WTC11 (cell line): ENCODE data around the gene CRYGS. TPM values are rescaled to one million over a fixed set of nuclear protein-coding genes. Genes with fewer than 3 reads are reported as not detected.

Source experiments
- ATAC-seq: fragments of 200-7000 bp; cut with Tn5 transposase; 2 replicates; pipeline ENCODE4 v1.10.0; 2021; ENCODE audit warnings: mild to moderate bottlenecking, moderate library complexity
- CTCF ChIA-PET: fragments of 300-600 bp; sonication (Branson Sonifier 250); formaldehyde crosslinking; loops from one replicate; lab custom pipeline; 2021; ENCODE audit warnings: antibody characterized with exemption; lab: Charles Lee
- POLR2A ChIA-PET: fragments of 350-600 bp; sonication (Branson Sonifier 250); formaldehyde crosslinking; loops from one replicate; lab custom pipeline; 2021; ENCODE audit warnings: antibody characterized with exemption; lab: Charles Lee
- DNase-seq: peaks from one replicate; pipeline ENCODE4 v3.0.0; 2021; ENCODE audit warnings: low spot score
- H3K27ac Mint-ChIP-seq: 2 replicates; pipeline ENCODE4 v1.8.0; 2021; ENCODE audit warnings: mixed read lengths
- H3K27me3 Mint-ChIP-seq: 2 replicates; pipeline ENCODE4 v1.8.0; 2021; ENCODE audit warnings: low read depth, mild to moderate bottlenecking, moderate library complexity, mixed read lengths
- H3K36me3 Mint-ChIP-seq: 2 replicates; pipeline ENCODE4 v1.8.0; 2021; ENCODE audit warnings: mixed read lengths
- H3K4me1 Mint-ChIP-seq: 2 replicates; pipeline ENCODE4 v1.8.0; 2022; ENCODE audit warnings: mixed read lengths
- H3K4me3 Mint-ChIP-seq: 2 replicates; pipeline ENCODE4 v1.8.0; 2021; ENCODE audit warnings: mild to moderate bottlenecking, moderate library complexity, mixed read lengths
- H3K9me3 Mint-ChIP-seq: 2 replicates; pipeline ENCODE4 v1.8.0; 2021; ENCODE audit warnings: mixed read lengths
- FOXP1 ChIP-seq: sonication (generic); formaldehyde crosslinking; IDR thresholded peaks from 2 replicates; pipeline ENCODE4 v1.8.0; 2022; ENCODE audit warnings: missing genetic modification reagents, mild to moderate bottlenecking, moderate library complexity, borderline replicate concordance
- HMGA2 ChIP-seq: fragments of 250-450 bp; sonication (Bioruptor Pico); IDR thresholded peaks from 2 replicates; pipeline ENCODE4 v1.4.0; 2021; ENCODE audit warnings: mild to moderate bottlenecking, moderate library complexity
- MXD4 ChIP-seq: fragments of 250-450 bp; sonication (Bioruptor Pico); IDR thresholded peaks from 2 replicates; pipeline ENCODE4 v1.8.0; 2021; ENCODE audit warnings: mild to moderate bottlenecking, moderate library complexity, borderline replicate concordance
- NR3C1 ChIP-seq: sonication (generic); formaldehyde crosslinking; conservative IDR thresholded peaks from 2 replicates; pipeline ENCODE4 v1.8.1; 2023; ENCODE audit warnings: low read depth, mild to moderate bottlenecking, missing genetic modification reagents
- RELA ChIP-seq: sonication (generic); formaldehyde crosslinking; IDR thresholded peaks from 2 replicates; pipeline ENCODE4 v1.8.1; 2022; ENCODE audit warnings: missing genetic modification reagents, mild to moderate bottlenecking, borderline replicate concordance
- SMAD4 ChIP-seq: sonication (generic); formaldehyde crosslinking; IDR thresholded peaks from 2 replicates; pipeline ENCODE4 v1.8.0; 2022; ENCODE audit warnings: mild to moderate bottlenecking, missing genetic modification reagents
- STAT6 ChIP-seq: sonication (generic); formaldehyde crosslinking; conservative IDR thresholded peaks from 2 replicates; pipeline ENCODE4 v1.8.1; 2023; ENCODE audit warnings: mild to moderate bottlenecking, low read depth, missing genetic modification reagents, moderate library complexity
- ZNF121 ChIP-seq: sonication (generic); formaldehyde crosslinking; IDR thresholded peaks from 2 replicates; pipeline ENCODE4 v1.8.0; 2023; ENCODE audit warnings: missing genetic modification reagents
- ZNF263 ChIP-seq: sonication (generic); formaldehyde crosslinking; IDR thresholded peaks from 2 replicates; pipeline ENCODE4 v1.8.1; 2022; ENCODE audit warnings: low read depth, mild to moderate bottlenecking, moderate library complexity, missing genetic modification reagents
- ZNF532 ChIP-seq: fragments of 250-450 bp; sonication (Bioruptor Pico); IDR thresholded peaks from 2 replicates; pipeline ENCODE4 v1.9.0; 2021; ENCODE audit warnings: mild to moderate bottlenecking, borderline replicate concordance
- ZNF671 ChIP-seq: fragments of 250-450 bp; sonication (Bioruptor Pico); IDR thresholded peaks from 2 replicates; pipeline ENCODE4 v1.8.0; 2021; ENCODE audit warnings: mild to moderate bottlenecking
- total RNA-seq: library from RNA; stranded (reverse); gene quantifications from 3 replicates; pipeline ENCODE4 v1.2.3, GENCODE V29; 2021
- TF ChIP-seq, protein P1 (sequence below): sonication (generic); formaldehyde crosslinking; IDR thresholded peaks from 2 replicates; pipeline ENCODE4 v1.8.0; 2022; ENCODE audit warnings: mild to moderate bottlenecking, missing genetic modification reagents
- TF ChIP-seq, protein P2 (sequence below): sonication (generic); formaldehyde crosslinking; IDR thresholded peaks from 2 replicates; pipeline ENCODE4 v1.8.1; 2023; ENCODE audit warnings: mild to moderate bottlenecking, moderate library complexity, missing genetic modification reagents
- TF ChIP-seq, protein P3 (sequence below): sonication (generic); formaldehyde crosslinking; IDR thresholded peaks from 2 replicates; pipeline ENCODE4 v1.8.0; 2022; ENCODE audit warnings: mild to moderate bottlenecking, missing genetic modification reagents

Gene CRYGS
- total RNA-seq, 1 experiment from 2014 or later, result 1.7 TPM

DNA sequence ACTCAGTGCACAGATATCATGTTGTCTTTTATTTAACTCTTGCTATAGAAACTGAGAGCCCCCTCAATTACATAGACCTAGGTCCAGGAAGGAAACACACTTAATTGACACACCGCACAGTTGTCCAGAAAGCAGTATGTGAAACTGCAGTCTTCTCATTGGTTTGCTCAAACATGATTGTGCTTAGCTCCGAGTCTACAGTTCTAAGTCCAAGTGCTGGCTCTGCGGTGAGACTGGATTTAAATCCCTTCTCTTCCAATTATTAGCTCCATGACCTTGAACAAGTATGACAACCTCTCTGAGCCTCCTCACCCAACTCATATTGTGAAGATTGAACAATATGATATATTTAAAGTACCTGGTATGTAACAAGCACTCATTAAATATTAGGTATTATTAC lies 49.7 kb upstream of the CRYGS start (continued):
- TF ChIP-seq STAT6, result no peak
- TF ChIP-seq, all 79 proteins: peak for 0

DNA sequence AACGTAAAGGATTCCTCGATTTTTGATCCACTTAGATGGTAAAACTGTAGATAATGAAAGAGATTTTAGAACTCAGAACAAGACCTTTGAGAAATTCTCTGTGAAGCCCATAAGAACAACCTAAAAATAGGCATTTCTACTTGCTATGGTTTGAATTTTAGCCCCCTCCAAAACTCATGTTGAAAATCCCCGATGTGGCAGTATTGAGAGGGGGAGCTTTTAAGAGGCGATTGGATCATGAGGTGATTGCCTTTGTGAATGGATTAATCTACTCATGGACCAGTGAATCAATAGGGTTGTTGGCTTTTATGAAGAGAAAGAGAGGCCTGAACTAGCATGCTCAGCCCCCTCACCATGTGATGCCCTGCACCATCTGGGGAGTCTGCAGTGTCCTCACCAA lies 48.5 kb upstream of the CRYGS start:
- H3K27me3 Mint-ChIP-seq, result peaks cover under 1% of the 10 kb centered on the region; the same call in 1 of the 2 replicates
- POLR2A ChIA-PET, result no interaction called here
- H3K4me3 Mint-ChIP-seq, result no peak overlapping the region
- CTCF ChIA-PET, result interaction anchor here (1.4 to 1.5 kb wide), 2 partner anchors 22 to 24 kb away, joined by 4 to 6 read pairs; no protein-coding TSS in a partner anchor
- no peak overlapping the region for H3K27ac Mint-ChIP-seq
- H3K9me3 Mint-ChIP-seq, result no peaks in the 10 kb centered on the region
- DNase-seq (no peak), ATAC-seq (no peak)
- peaks cover 6% of the 10 kb centered on the region for H3K4me1 Mint-ChIP-seq
- no peaks in the 10 kb centered on the region for H3K36me3 Mint-ChIP-seq
- TF ChIP-seq, protein P1, sequence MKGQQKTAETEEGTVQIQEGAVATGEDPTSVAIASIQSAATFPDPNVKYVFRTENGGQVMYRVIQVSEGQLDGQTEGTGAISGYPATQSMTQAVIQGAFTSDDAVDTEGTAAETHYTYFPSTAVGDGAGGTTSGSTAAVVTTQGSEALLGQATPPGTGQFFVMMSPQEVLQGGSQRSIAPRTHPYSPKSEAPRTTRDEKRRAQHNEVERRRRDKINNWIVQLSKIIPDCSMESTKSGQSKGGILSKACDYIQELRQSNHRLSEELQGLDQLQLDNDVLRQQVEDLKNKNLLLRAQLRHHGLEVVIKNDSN, result no peak
- TF ChIP-seq, all 79 proteins: peak for 0

DNA sequence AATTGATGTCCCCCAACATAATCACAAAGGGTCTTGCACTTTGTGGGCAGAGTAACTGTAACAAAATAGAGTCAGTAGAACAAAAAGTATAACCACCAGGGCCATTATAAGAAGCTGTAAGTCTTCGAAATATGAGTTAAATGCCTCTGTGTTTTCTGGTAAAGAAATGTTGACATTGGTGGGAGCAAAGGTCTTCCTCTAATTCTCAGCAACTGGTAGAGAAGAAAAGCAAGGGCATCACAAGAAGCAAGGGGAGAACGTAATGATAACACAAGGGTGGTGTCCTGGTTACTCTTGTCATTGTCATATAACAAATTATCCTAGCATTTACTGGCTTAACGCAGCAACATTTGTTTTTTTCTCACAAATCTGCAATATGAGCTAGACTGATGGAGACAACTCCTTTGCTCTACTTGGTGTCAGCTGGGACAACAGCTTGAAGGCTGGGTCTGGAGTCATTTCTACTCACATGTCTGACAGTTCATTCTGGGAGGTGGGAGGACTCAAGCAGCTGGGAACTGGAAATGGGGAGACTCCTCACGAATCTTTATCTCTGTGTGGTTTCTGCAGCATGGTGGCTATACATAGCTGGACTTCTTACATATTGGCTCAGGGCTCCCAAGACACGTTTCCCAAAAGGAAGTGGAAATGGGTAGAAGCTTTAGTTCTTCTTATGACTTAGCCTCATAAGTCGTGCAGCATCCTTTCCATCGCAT lies 46.6 kb upstream of the CRYGS start:
- no peaks in the 10 kb centered on the region for H3K9me3 Mint-ChIP-seq
- ChIA-PET POLR2A (no interaction called here), CTCF (interaction anchor here (0.8 to 1.9 kb wide), 5 partner anchors 12 to 549 kb away, joined by 3 to 21 read pairs (median 3); partner anchors contain the start of gene RPL39L)
- H3K27ac Mint-ChIP-seq, result no peak overlapping the region
- H3K36me3 Mint-ChIP-seq, result peaks cover 4% of the 10 kb centered on the region
- TF ChIP-seq MXD4 (CRISPR knock-in tag) (no peak), RELA (CRISPR knock-in tag) (no peak)
- no peak overlapping the region for H3K4me3 Mint-ChIP-seq
- ATAC-seq, result no peak
- no peaks in the 10 kb centered on the region for H3K27me3 Mint-ChIP-seq
- DNase-seq, result no peak
- H3K4me1 Mint-ChIP-seq, result no peaks in the 10 kb centered on the region

DNA sequence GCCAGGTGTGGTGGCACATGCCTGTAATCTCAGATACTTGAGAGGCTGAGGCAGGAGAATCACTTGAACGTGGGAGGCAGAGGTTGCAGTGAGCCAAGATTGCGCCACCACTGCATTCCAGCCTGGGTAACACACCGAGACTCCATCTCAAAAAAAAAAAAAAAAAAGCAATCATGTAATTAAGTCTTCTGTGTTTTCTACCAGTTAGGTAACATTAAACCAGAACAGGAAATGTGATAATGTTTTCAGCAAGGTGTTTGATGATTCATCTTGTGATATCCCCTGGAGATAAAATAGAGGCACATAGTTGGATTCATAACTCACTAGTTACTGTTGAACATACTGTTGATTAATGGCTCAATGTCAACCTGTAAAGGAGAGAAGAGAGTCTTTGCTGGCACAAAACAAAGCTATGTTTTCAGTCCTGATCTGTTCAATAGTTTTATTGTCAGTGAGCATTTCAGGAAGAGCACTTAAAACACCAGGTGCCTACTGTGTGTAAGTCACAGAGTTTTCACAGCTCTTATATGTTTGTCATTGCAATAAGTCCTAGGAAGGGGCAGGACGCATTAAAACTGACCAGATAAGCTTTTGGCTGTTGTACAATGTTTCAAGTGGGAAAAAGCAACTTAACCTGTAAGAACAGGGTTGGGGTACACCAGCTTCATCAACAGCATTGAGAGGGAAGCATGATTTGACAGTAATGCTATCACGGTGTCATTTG lies 45.8 kb upstream of the CRYGS start:
- Mint-ChIP-seq H3K36me3 (peaks cover 10% of the 10 kb centered on the region), H3K9me3 (no peaks in the 10 kb centered on the region), H3K27me3 (no peaks in the 10 kb centered on the region), H3K27ac (no peak overlapping the region), H3K4me1 (no peaks in the 10 kb centered on the region)
- DNase-seq (no peak), ATAC-seq (no peak)
- ChIA-PET CTCF (interaction anchor here (0.6 to 1.9 kb wide), 17 partner anchors 13 to 575 kb away, joined by 3 to 21 read pairs (median 3); partner anchors contain the start of genes DNAJB11 and RFC4), POLR2A (interaction anchor here (0.7 to 1.1 kb wide), 2 partner anchors 27 to 194 kb away, joined by 4 read pairs; no protein-coding TSS in a partner anchor)
- TF ChIP-seq SMAD4 (CRISPR knock-in tag) (no peak), ZNF263 (CRISPR knock-in tag) (no peak), ZNF671 (CRISPR knock-in tag) (no peak), FOXP1 (no peak), NR3C1 (no peak), HMGA2 (no peak), ZNF121 (CRISPR knock-in tag) (no peak), ZNF532 (CRISPR knock-in tag) (no peak)
- TF ChIP-seq, protein P2, sequence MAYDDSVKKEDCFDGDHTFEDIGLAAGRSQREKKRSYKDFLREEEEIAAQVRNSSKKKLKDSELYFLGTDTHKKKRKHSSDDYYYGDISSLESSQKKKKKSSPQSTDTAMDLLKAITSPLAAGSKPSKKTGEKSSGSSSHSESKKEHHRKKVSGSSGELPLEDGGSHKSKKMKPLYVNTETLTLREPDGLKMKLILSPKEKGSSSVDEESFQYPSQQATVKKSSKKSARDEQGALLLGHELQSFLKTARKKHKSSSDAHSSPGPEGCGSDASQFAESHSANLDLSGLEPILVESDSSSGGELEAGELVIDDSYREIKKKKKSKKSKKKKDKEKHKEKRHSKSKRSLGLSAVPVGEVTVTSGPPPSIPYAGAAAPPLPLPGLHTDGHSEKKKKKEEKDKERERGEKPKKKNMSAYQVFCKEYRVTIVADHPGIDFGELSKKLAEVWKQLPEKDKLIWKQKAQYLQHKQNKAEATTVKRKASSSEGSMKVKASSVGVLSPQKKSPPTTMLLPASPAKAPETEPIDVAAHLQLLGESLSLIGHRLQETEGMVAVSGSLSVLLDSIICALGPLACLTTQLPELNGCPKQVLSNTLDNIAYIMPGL (CRISPR knock-in tag), result no peak
- TF ChIP-seq, protein P3, sequence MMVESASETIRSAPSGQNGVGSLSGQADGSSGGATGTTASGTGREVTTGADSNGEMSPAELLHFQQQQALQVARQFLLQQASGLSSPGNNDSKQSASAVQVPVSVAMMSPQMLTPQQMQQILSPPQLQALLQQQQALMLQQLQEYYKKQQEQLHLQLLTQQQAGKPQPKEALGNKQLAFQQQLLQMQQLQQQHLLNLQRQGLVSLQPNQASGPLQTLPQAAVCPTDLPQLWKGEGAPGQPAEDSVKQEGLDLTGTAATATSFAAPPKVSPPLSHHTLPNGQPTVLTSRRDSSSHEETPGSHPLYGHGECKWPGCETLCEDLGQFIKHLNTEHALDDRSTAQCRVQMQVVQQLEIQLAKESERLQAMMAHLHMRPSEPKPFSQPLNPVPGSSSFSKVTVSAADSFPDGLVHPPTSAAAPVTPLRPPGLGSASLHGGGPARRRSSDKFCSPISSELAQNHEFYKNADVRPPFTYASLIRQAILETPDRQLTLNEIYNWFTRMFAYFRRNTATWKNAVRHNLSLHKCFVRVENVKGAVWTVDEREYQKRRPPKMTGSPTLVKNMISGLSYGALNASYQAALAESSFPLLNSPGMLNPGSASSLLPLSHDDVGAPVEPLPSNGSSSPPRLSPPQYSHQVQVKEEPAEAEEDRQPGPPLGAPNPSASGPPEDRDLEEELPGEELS (CRISPR knock-in tag), result no peak
- TF ChIP-seq, all 79 proteins: peak for 0
- no peak overlapping the region for H3K4me3 Mint-ChIP-seq
